Trophoblast cell (in vitro differentiated cells and primary cell): ENCODE measurements around the gene LTA4H.

Source experiments
- DNase-seq, 2 donors: peaks; one replicate each; pipeline ENCODE4 v3.0.0-alpha.2; 2016
- H2AFZ ChIP-seq: 2 replicates; pipeline ENCODE4 v1.6.1; 2013; ENCODE audit warnings: low read length, moderate library complexity, mild to moderate bottlenecking; ENCODE audit not compliant: insufficient read depth, poor library complexity
- H2AK5ac ChIP-seq: 2 replicates; pipeline ENCODE4 v1.6.1; 2013; ENCODE audit warnings: mild to moderate bottlenecking, low read length
- H2BK120ac ChIP-seq: 2 replicates; pipeline ENCODE4 v1.6.1; 2013; ENCODE audit warnings: low read length, mild to moderate bottlenecking, moderate library complexity; ENCODE audit not compliant: insufficient read depth, poor library complexity
- H2BK12ac ChIP-seq: 2 replicates; pipeline ENCODE4 v1.6.1; 2013; ENCODE audit warnings: mild to moderate bottlenecking, low read length, moderate library complexity
- H2BK5ac ChIP-seq: 2 replicates; pipeline ENCODE4 v1.6.1; 2013; ENCODE audit warnings: low read length, low read depth, moderate library complexity, mild to moderate bottlenecking; ENCODE audit not compliant: poor library complexity
- H3K14ac ChIP-seq: 2 replicates; pipeline ENCODE4 v1.6.1; 2013; ENCODE audit warnings: mild to moderate bottlenecking, low read length
- H3K18ac ChIP-seq: 2 replicates; pipeline ENCODE4 v1.6.1; 2013; ENCODE audit warnings: mild to moderate bottlenecking, low read length
- H3K23ac ChIP-seq: 2 replicates; pipeline ENCODE4 v1.6.1; 2013; ENCODE audit warnings: low read length
- H3K27ac ChIP-seq: 2 replicates; pipeline ENCODE4 v1.5.1; 2013; ENCODE audit warnings: low read depth, mild to moderate bottlenecking, inconsistent platforms, low read length, moderate library complexity
- H3K27me3 ChIP-seq: 2 replicates; pipeline ENCODE4 v1.6.1; 2013; ENCODE audit warnings: inconsistent platforms, mild to moderate bottlenecking, low read length, moderate library complexity; ENCODE audit not compliant: insufficient read depth
- H3K36me3 ChIP-seq, 2 experiments: 1 replicate in 1 of 2; 2 replicates in 1 of 2; pipeline ENCODE4 v1.6.1; 2013; ENCODE audit warnings: low read length in 2 of 2, mild to moderate bottlenecking in 2 of 2, moderate library complexity in 1 of 2; ENCODE audit not compliant: insufficient read depth in 2 of 2, control insufficient read depth in 1 of 2
- H3K4ac ChIP-seq: 2 replicates; pipeline ENCODE4 v1.6.1; 2013; ENCODE audit warnings: low read depth, mild to moderate bottlenecking, low read length, moderate library complexity
- H3K4me1 ChIP-seq, 2 experiments: 1 replicate in 1 of 2; 2 replicates in 1 of 2; pipeline ENCODE4 v1.6.1; 2013; ENCODE audit warnings: low read length in 2 of 2, mild to moderate bottlenecking in 2 of 2, moderate library complexity in 1 of 2; ENCODE audit not compliant: insufficient read depth in 2 of 2, control insufficient read depth in 1 of 2
- H3K4me2 ChIP-seq: 2 replicates; pipeline ENCODE4 v1.6.1; 2013; ENCODE audit warnings: inconsistent platforms, mild to moderate bottlenecking, low read length, moderate library complexity
- H3K4me3 ChIP-seq: 2 replicates; pipeline ENCODE4 v1.5.1; 2013; ENCODE audit warnings: mild to moderate bottlenecking, low read depth, low read length, inconsistent platforms
- H3K79me1 ChIP-seq: one replicate; pipeline ENCODE4 v1.6.1; 2013; ENCODE audit warnings: low read length
- H3K79me2 ChIP-seq: 2 replicates; pipeline ENCODE4 v1.6.1; 2013; ENCODE audit warnings: low read length, mild to moderate bottlenecking; ENCODE audit not compliant: control insufficient read depth, insufficient read depth, poor library complexity
- H3K9ac ChIP-seq: 2 replicates; pipeline ENCODE4 v1.6.1; 2013; ENCODE audit warnings: mild to moderate bottlenecking, low read length
- H3K9me3 ChIP-seq: 2 replicates; pipeline ENCODE4 v1.6.1; 2013; ENCODE audit warnings: low read depth, mild to moderate bottlenecking, control low read depth, inconsistent platforms, low read length; ENCODE audit not compliant: insufficient read depth
- H4K12ac ChIP-seq: 2 replicates; pipeline ENCODE4 v1.6.1; 2013; ENCODE audit warnings: low read depth, mild to moderate bottlenecking, low read length, moderate library complexity
- H4K8ac ChIP-seq: 2 replicates; pipeline ENCODE4 v1.6.1; 2013; ENCODE audit warnings: low read depth, mild to moderate bottlenecking, low read length, moderate library complexity
- H4K91ac ChIP-seq: one replicate; pipeline ENCODE4 v1.6.1; 2013; ENCODE audit warnings: low read depth, mild to moderate bottlenecking, low read length, moderate library complexity
- WGBS: extraction: QIAGEN DNeasy Blood & Tissue Kit; methylation state at CpG from one replicate; pipeline ENCODE4 v1.1.7; 2013; ENCODE audit warnings: missing lambda C conversion rate; ENCODE audit not compliant: insufficient read length, insufficient coverage; ENCODE audit errors: extremely low coverage; 5-methylcytosine and 5-hydroxymethylcytosine counted together

Gene LTA4H

DNA sequence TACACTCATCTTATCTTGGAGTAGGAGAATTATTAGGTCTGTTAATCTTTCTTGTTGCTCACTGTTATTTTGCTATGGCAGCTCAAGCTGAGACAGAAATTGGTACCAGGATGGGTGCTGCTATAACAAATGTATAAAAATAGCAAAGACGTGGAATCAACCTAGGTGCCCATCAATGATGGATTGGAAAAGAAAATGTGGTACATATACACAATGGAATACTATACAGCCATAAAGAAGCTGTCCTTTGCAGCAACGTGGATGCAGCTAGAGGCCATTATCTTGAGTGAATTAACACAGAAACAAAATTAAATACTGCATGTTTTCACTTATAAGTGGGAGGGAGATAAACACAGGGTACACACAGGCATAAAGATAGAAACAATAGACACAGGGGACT is 14.8 kb upstream of the LTA4H start:
- no peak overlapping the region for H2AFZ ChIP-seq
- DNase-seq, result no peak
- H3K4me2 ChIP-seq, result no peak overlapping the region
- no peak overlapping the region for H3K9ac ChIP-seq
- no peak overlapping the region for H2BK5ac ChIP-seq
- no peak overlapping the region for H3K27ac ChIP-seq
- no CpG with 5 or more reads among the region's 2 CpGs for WGBS
- H3K79me1 ChIP-seq, result no peaks in the 10 kb centered on the region
- no peaks in the 10 kb centered on the region for H3K79me2 ChIP-seq
- no peaks in the 10 kb centered on the region for H3K27me3 ChIP-seq
- H3K4ac ChIP-seq, result no peak overlapping the region
- no peak overlapping the region for H3K14ac ChIP-seq
- H2BK12ac ChIP-seq, result no peak overlapping the region
- no peak overlapping the region for H3K4me3 ChIP-seq
- H4K8ac ChIP-seq, result no peak overlapping the region
- no peaks in the 10 kb centered on the region for H3K4me1 ChIP-seq
- no peak overlapping the region for H3K23ac ChIP-seq
- H3K9me3 ChIP-seq, result no peaks in the 10 kb centered on the region
- H3K18ac ChIP-seq, result no peak overlapping the region
- H3K36me3 ChIP-seq, result no peaks in the 10 kb centered on the region
- no peak overlapping the region for H2AK5ac ChIP-seq
- no peak overlapping the region for H4K91ac ChIP-seq
- H4K12ac ChIP-seq, result no peak overlapping the region
- H2BK120ac ChIP-seq, result no peak overlapping the region

DNA sequence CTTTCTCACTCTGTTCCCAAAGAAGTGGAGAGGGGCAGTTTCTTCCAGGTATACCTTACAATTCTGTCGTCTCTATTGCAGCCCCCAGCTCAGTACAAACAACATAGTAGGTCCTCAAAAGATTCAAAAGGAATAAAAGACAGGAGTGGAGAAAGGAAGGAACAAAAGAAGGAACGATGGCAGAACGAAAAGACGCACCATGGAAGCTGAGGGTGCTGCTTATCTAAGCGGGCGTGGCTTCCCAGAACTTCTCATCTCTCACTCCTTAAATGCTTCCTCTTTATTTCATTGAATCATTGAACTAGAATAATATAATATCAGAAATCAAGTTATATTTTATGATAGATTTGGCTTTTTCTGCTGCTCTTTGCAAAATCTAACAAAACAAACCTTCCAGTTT is 13.7 kb upstream of the LTA4H start:
- no peak overlapping the region for H2BK5ac ChIP-seq
- no peak overlapping the region for H4K91ac ChIP-seq
- WGBS, result no CpG with 5 or more reads among the region's 6 CpGs

GRCh38 chr12:96048393-96048969 is 13.1 kb upstream of the LTA4H start:
- Histone ChIP-seq H3K27me3 (no peaks in the 10 kb centered on the region), H3K79me1 (no peaks in the 10 kb centered on the region), H3K4me1 (no peaks in the 10 kb centered on the region), H3K4me3 (no peak overlapping the region), H4K12ac (no peak overlapping the region), H2BK5ac (no peak overlapping the region), H3K23ac (no peak overlapping the region), H3K27ac (no peak overlapping the region), H2BK120ac (no peak overlapping the region), H3K18ac (no peak overlapping the region), H3K4ac (no peak overlapping the region), H2AFZ (no peak overlapping the region), H3K9me3 (no peaks in the 10 kb centered on the region), H4K8ac (no peak overlapping the region), H3K4me2 (no peak overlapping the region), H3K9ac (no peak overlapping the region), H3K36me3 (no peaks in the 10 kb centered on the region), H4K91ac (no peak overlapping the region), H2BK12ac (no peak overlapping the region), H3K79me2 (no peaks in the 10 kb centered on the region), H2AK5ac (no peak overlapping the region), H3K14ac (no peak overlapping the region)
- WGBS, result no CpG with 5 or more reads among the region's 5 CpGs
- DNase-seq, result no peak

More for the DNA sequence above, 13.7 kb upstream of the LTA4H start:
- no peak overlapping the region for H3K23ac ChIP-seq
- no peak overlapping the region for H2AK5ac ChIP-seq
- H3K4me1 ChIP-seq, result no peaks in the 10 kb centered on the region
- no peaks in the 10 kb centered on the region for H3K27me3 ChIP-seq
- H3K9ac ChIP-seq, result no peak overlapping the region
- no peaks in the 10 kb centered on the region for H3K36me3 ChIP-seq
- H3K4me2 ChIP-seq, result no peak overlapping the region
- H3K27ac ChIP-seq, result no peak overlapping the region
- H2BK12ac ChIP-seq, result no peak overlapping the region
- no peak overlapping the region for H2AFZ ChIP-seq
- H3K9me3 ChIP-seq, result no peaks in the 10 kb centered on the region
- no peaks in the 10 kb centered on the region for H3K79me2 ChIP-seq
- DNase-seq, result no peak
- H3K14ac ChIP-seq, result no peak overlapping the region
- H3K4ac ChIP-seq, result no peak overlapping the region
- no peak overlapping the region for H2BK120ac ChIP-seq
- no peak overlapping the region for H3K18ac ChIP-seq
- H3K4me3 ChIP-seq, result no peak overlapping the region
- H4K8ac ChIP-seq, result no peak overlapping the region
- H3K79me1 ChIP-seq, result no peaks in the 10 kb centered on the region
- no peak overlapping the region for H4K12ac ChIP-seq

- H4K8ac ChIP-seq, result no peak overlapping the region
- no peaks in the 10 kb centered on the region for H3K79me1 ChIP-seq
- H3K4ac ChIP-seq, result no peak overlapping the region
- H3K4me2 ChIP-seq, result no peak overlapping the region
- H2BK5ac ChIP-seq, result no peak overlapping the region
- no peak overlapping the region for H4K12ac ChIP-seq
- H3K27me3 ChIP-seq, result no peaks in the 10 kb centered on the region
- no peak overlapping the region for H2BK120ac ChIP-seq
- no peak overlapping the region for H4K91ac ChIP-seq
- no peak overlapping the region for H3K18ac ChIP-seq
- DNase-seq, result peak; percentile 4 to 66
- H3K14ac ChIP-seq, result no peak overlapping the region
- H2AK5ac ChIP-seq, result no peak overlapping the region
- no peak overlapping the region for H3K9ac ChIP-seq
- H3K27ac ChIP-seq, result no peak overlapping the region
- no CpG with 5 or more reads among the region's 7 CpGs for WGBS
- no peaks in the 10 kb centered on the region for H3K36me3 ChIP-seq
- no peaks in the 10 kb centered on the region for H3K4me1 ChIP-seq
- no peaks in the 10 kb centered on the region for H3K79me2 ChIP-seq
- no peak overlapping the region for H3K23ac ChIP-seq
- H2BK12ac ChIP-seq, result no peak overlapping the region
- H3K4me3 ChIP-seq, result no peak overlapping the region
- no peaks in the 10 kb centered on the region for H3K9me3 ChIP-seq
- H2AFZ ChIP-seq, result no peak overlapping the region
Observed at GRCh38 chr12:96047229-96048211, 12.1 kb upstream of the LTA4H start.
